Endothelial cell (in vitro differentiated cells): ENCODE data around the gene WDFY3. TPM values are rescaled to one million over a fixed set of nuclear protein-coding genes. Genes with fewer than 3 reads are reported as not detected.

Source experiments
- DNase-seq: peaks from one replicate; pipeline ENCODE4 v3.0.0; 2021; ENCODE audit warnings: low spot score
- H3K27ac Mint-ChIP-seq: one replicate; pipeline ENCODE4 v1.8.0; 2021; ENCODE audit warnings: mixed read lengths, inconsistent platforms; ENCODE audit not compliant: unreplicated experiment
- H3K27me3 Mint-ChIP-seq: one replicate; pipeline ENCODE4 v1.8.0; 2021; ENCODE audit warnings: mild to moderate bottlenecking, moderate library complexity, mixed read lengths, inconsistent platforms; ENCODE audit not compliant: unreplicated experiment
- H3K36me3 Mint-ChIP-seq: one replicate; pipeline ENCODE4 v1.8.0; 2021; ENCODE audit warnings: mild to moderate bottlenecking, low read depth, mixed read lengths, inconsistent platforms; ENCODE audit not compliant: unreplicated experiment
- H3K4me1 Mint-ChIP-seq: one replicate; pipeline ENCODE4 v1.8.0; 2021; ENCODE audit warnings: mild to moderate bottlenecking, mixed read lengths, inconsistent platforms; ENCODE audit not compliant: unreplicated experiment
- H3K4me3 Mint-ChIP-seq: one replicate; pipeline ENCODE4 v1.8.0; 2021; ENCODE audit warnings: mild to moderate bottlenecking, mixed read lengths, inconsistent platforms; ENCODE audit not compliant: unreplicated experiment
- H3K9me3 Mint-ChIP-seq: one replicate; pipeline ENCODE4 v1.8.0; 2021; ENCODE audit warnings: mixed read lengths, inconsistent platforms; ENCODE audit not compliant: unreplicated experiment
- CTCF ChIP-seq: fragments of 200-600 bp; sonication (generic); IDR thresholded peaks from one replicate; pipeline ENCODE4 v1.5.0; 2021; ENCODE audit warnings: antibody characterized with exemption; ENCODE audit not compliant: unreplicated experiment
- total RNA-seq: library from RNA; stranded (reverse); fragmentation: NEBNext Ultra II Directional; extraction: Animal tissue kit (Norgen Biotek cat#: 25700); gene quantifications from one replicate; pipeline ENCODE4 v1.2.1, GENCODE V29; 2021; ENCODE audit not compliant: unreplicated experiment

The WDFY3 gene
- total RNA-seq, 1 donor from 2014 or later, result 94.8 TPM

- H3K4me1 Mint-ChIP-seq, result no peaks in the 10 kb centered on the region
- H3K36me3 Mint-ChIP-seq, result peaks cover 4% of the 10 kb centered on the region
- H3K4me3 Mint-ChIP-seq, result no peak overlapping the region
- H3K9me3 Mint-ChIP-seq, result no peaks in the 10 kb centered on the region
- no peak for DNase-seq
- H3K27ac Mint-ChIP-seq, result no peak overlapping the region
- TF ChIP-seq CTCF, result no peak
- no peaks in the 10 kb centered on the region for H3K27me3 Mint-ChIP-seq
Measured at GRCh38 chr4:84631573-84631972, 334.9 kb downstream of the WDFY3 start.

GRCh38 chr4:84626673-84627072 is 339.8 kb downstream of the WDFY3 start:
- H3K36me3 Mint-ChIP-seq, result no peaks in the 10 kb centered on the region
- H3K27me3 Mint-ChIP-seq, result no peaks in the 10 kb centered on the region
- H3K4me1 Mint-ChIP-seq, result peaks cover 2% of the 10 kb centered on the region
- no peak for DNase-seq
- H3K4me3 Mint-ChIP-seq, result no peak overlapping the region
- no peak for TF ChIP-seq CTCF
- no peaks in the 10 kb centered on the region for H3K9me3 Mint-ChIP-seq
- no peak overlapping the region for H3K27ac Mint-ChIP-seq

- H3K27ac Mint-ChIP-seq, result no peak overlapping the region
- DNase-seq, result no peak
- no peak for TF ChIP-seq CTCF
- no peak overlapping the region for H3K4me3 Mint-ChIP-seq
- no peaks in the 10 kb centered on the region for H3K27me3 Mint-ChIP-seq
- H3K36me3 Mint-ChIP-seq, result no peaks in the 10 kb centered on the region
- H3K4me1 Mint-ChIP-seq, result peaks cover 2% of the 10 kb centered on the region
- H3K9me3 Mint-ChIP-seq, result no peaks in the 10 kb centered on the region
Measured at GRCh38 chr4:84623661-84624060, 342.8 kb downstream of the WDFY3 start.

- H3K9me3 Mint-ChIP-seq, result no peaks in the 10 kb centered on the region
- peaks cover 2% of the 10 kb centered on the region for H3K4me1 Mint-ChIP-seq
Measured at GRCh38 chr4:84622959-84623358, 343.5 kb downstream of the WDFY3 start.

More at GRCh38 chr4:84622959-84623358, 343.5 kb downstream of the WDFY3 start:
- Mint-ChIP-seq H3K27ac (no peak overlapping the region), H3K27me3 (no peaks in the 10 kb centered on the region), H3K36me3 (no peaks in the 10 kb centered on the region), H3K4me3 (no peak overlapping the region)
- TF ChIP-seq CTCF, result no peak
- DNase-seq, result no peak
